Vagina (tissue), 2 donors: Measurements from ENCODE around the gene APOL6.

Experiments used
- CTCF ChIP-seq, 3 experiments: fragments of 450-650 bp in 2 of 3; fragments of 200-600 bp in 1 of 3; sonication (generic) in 1 of 3; IDR thresholded peaks; one replicate each; pipeline ENCODE4 v1.5.1; 2017 to 2019; ENCODE audit warnings: antibody characterized with exemption in 3 of 3, mild to moderate bottlenecking in 2 of 3, moderate library complexity in 2 of 3
- POLR2A ChIP-seq, 2 donors: fragments of 450-650 bp; IDR thresholded peaks; one replicate each; pipeline ENCODE4 v1.6.1; 2017; ENCODE audit warnings: antibody characterized with exemption in 2 of 2, mild to moderate bottlenecking in 2 of 2, moderate library complexity in 2 of 2

DNA sequence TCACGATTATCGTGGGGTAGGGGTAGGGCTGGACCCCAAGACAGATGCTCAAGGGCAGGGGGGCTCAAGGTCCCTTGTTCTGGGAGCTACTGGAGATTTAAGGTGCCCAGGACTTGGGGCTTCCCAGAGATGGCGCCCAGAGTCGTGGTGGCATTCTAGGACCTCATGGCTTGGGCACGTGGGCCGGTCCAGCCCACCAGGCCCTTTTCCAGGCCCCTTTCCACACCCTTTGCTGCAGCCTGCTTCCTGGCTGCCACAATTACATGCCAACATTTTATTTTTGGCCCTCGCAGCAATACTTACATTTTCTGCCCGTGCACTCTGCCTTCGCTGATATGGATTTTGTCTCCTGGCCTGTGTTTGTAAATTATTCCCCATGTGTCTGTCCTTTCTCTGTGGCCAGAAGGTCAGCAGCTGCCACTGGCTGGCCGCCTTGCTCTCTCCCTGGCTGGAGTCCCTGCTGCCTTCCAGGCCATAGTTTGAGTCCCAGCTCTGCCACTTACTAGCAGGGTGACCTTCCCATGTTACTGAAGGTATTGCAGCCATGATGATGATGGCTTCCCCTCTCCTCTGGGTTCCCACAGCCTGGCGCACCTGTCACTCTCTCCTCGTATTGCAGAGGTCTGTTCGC lies 42.3 kb upstream of the APOL6 start:
- no peak for TF ChIP-seq CTCF (IDR thresholded peaks at IDR 0.05)
- TF ChIP-seq POLR2A (IDR thresholded peaks at IDR 0.05) = no peak
